HG03060 (cell line): ENCODE measurements around the gene TCP11L2.
A peak's percentile ranks its signal among the peaks of the same experiment; 100 is the strongest.
"Not testable (repeated sequence)": the region's sequence is repeated elsewhere in the genome, so short reads cannot be mapped to it uniquely, and the experiment has no call there.

Experiments used
- ATAC-seq: cut with Tn5 transposase; IDR thresholded peaks from one replicate; pipeline ENCODE4 v1.9.1; 2021; ENCODE audit warnings: low read depth, moderate number of reproducible peaks; ENCODE audit not compliant: unreplicated experiment

The TCP11L2 gene

DNA sequence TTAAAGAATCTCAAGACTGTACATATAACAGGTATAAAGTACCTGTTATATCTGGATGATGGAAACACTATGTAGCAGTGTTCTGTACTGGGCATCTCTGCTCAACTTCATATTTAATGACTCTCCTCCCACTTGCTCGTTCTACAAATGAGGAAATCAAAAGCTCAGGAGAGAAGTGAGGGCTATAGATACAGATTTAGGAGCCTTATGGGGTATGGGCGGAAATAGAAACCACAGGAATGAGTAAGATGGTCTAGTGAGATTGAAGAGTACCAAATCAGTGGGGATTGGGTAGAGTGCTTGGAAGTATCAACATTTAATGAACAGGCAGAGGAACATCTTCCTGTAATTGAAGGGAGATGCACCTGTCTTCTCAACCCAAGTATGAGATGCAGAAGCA lies 31.2 kb downstream of the TCP11L2 start:
- no peak for ATAC-seq

DNA sequence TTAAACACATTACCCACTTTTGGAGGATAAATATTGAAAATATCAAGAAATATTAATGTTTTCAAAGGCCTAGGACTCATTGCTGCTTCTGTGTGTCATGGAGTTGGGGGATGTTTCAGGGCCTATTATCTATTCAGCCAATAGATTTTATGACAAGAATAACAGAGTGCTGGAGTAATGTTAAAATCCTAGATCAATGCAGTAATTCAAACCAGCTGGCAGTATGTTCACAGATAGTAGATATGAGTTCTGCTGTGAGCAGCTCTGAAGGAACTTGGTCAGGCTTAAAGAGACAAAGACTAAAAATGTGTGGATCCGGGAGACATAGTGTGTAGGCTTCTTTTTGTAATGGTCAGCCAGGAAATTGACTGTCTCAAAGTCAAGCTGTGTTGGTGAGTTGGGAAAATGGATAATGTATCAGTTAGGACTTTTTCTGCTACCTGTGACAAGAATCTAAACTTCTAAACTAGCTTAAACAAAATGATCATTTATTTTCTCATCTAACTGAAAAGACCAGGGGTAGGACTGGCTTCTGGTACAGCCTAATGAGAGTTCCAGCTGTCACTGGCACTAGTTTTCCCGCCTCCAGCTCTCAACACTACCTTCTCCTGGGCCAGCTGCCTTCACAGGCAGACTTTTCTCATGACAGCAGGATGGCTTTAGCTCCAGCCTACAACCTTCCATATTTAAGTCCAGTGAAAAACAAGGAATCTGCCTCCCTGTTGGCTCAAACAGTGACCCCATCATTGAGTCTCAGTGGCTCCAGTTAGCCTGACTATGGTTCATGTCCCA lies 38.7 kb downstream of the TCP11L2 start:
- ATAC-seq: no peak

DNA sequence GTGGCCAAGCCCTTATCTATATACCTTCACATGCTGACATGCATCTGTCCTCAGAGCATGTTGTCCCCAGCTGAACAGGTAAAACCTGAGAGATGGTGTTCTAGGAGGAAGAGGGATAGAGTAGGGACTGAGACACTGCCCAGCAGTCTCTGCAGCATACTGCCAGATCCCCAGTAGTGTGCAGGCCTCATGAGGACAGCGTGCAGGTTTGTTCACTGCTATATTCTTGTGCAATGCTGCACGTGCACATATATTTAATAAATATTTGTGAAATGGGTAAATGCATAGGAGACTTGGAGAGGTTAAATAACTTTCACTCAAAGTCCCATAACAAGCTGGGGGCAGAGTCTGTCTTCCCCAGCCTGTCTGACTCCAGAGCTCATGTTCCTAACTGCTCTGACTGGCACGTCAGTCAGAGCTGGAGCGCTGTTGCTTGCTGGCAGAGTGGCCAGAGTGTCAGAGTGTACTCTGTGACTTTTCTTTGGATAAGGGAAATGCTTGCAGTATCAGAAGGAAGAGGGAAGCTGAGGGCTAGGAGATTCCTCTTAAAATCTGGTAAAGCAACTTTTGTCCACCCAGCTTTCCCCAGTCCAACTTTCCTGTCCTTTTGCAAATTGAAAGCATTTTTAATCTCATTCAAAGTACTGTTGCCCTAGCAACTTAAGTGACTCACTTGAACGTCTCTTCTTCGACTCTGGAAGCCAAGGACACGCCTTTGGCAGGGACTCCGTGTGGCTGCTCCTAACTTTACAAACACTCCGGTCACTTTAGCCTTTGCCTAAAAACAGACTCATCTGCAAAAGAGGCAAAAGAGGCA lies 40.1 kb downstream of the TCP11L2 start:
- no peak for ATAC-seq

DNA sequence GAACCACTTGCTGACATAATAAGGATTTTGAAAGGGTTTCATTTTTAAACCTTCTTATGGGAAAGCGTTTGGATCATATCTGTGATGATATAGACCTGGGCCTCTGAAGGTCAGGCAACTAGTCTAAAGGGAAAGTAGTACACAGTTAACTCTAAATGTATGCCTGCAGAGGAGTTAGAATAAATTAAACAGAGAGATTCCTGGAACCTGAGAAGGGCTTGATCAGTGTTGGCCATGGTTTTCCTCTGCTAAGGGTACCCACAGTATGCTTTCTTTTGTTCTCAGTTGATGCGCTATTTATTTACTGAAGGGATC lies 40.6 kb downstream of the TCP11L2 start:
- ATAC-seq: no peak

DNA sequence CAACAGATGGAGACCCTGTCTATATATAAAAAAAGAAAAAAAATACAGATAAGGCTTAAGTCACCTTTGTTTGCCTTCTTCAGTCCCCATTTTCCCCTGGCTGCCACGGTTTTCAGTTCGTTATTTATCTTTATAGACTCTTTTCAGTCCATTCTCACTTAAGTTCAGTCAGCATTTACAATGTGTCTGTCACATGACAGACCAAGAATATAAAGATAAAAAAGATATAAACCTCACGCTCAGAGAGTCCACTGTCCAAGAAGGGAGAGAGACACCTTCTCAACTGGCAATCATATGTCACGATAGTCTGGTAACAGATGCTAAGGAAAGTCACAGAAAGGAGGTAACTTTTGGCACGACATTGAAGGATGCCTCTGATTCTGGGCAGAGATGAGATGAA lies 41.6 kb downstream of the TCP11L2 start:
- ATAC-seq: no peak

DNA sequence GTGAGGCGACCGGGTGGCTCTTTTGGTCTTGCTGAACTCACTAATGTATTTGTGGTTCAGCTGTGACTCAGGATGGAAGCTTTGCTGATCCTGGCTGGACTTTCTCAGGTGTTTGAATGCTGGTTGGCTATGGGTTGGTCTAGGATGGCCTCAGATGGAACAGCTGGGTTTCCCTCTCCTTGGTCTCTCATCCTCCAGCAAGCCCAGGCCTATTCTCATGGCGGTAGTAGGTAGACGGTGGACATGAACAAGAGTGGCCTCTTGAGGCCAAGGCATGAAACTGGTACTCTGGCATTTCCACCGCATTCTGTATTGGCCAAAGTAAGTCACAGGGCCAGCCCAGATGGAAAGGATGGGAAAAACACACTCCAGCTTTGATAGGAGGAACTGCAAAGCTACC lies 43.2 kb downstream of the TCP11L2 start:
- ATAC-seq: no peak

DNA sequence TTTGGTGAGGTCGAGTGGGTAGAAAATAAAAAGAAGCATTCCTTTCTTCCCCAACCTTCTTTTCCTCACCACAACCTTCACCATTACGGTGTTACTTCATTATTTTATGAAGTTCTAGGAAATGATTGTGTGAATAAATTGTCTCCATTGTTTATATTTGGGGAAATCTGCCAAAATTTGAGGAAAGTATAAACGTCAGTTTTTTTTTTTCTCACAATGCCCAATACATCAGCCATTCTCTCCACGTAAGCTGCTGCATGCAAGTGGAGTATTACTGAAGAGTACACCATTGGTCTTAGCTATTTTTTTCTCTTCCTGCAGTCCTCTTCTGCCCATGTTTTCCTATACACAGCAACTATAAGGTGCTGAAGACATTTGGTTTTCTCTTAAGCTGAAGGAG lies 45.9 kb downstream of the TCP11L2 start:
- ATAC-seq: no peak

DNA sequence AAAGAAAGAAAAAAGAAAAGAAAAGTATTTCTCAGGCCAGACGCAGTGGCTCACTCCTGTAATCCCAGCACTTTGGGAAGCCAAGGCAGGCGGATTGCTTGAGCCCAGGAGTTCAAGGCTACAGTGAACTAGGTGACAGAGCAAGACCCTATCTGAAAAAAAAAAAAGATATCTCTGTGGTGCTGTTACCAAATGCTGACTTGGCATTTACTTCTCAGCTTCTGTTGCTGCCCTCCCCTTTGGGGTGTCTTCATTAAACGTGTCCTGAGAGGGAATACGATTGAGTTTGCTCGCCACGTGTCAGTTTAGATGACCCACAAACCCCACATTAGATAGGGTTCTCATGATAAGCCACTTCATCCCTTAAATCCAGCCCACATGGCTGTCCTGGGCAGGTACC lies 50.6 kb downstream of the TCP11L2 start:
- no peak for ATAC-seq

DNA sequence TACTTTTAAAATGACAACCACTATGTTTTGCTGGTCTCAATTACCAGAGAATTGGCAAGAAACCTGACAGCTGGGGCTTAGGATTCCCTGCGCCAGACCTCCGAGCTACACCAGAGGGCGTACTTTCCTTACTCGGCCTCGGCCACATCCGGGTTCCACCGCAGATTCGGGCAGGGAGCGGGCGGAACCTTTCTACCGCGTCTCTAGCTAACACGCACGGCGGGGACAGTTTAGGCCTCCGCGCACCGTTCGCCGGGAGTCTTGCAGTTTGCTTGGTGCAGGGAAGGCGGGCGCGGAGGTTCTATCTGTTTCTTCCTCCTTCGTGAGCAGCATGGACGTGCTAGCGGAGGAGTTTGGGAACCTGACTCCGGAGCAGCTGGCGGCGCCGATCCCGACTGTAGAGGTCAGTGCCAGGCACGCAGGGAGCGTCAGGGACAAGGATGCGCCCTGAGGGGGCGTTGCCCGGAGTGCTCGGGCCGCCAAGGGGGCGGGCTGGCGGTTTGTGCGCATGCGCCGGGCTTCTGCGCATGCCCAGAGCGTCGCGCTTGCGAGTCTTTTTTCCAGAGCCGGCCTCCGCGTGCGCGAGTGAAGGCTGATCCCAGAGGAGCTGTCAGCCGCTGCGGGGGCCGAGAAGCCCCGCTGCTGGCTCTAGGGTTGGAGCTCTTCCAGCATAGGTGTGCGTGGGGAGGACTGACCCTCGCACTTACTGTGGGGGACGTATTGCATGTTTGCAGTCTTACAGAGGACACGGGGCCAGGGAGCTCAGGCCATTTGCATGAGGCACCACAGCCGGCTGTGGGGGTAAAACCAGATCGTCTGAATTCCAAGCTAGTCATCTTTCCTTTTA lies 55.2 kb downstream of the TCP11L2 start, which contains the start of gene POLR3B:
POLR3B (plus strand) TSS at position 200 of the 847 bp plus-strand sequence; CDS start at position 332, 132 bp downstream.
- ATAC-seq: peak; percentile 74

DNA sequence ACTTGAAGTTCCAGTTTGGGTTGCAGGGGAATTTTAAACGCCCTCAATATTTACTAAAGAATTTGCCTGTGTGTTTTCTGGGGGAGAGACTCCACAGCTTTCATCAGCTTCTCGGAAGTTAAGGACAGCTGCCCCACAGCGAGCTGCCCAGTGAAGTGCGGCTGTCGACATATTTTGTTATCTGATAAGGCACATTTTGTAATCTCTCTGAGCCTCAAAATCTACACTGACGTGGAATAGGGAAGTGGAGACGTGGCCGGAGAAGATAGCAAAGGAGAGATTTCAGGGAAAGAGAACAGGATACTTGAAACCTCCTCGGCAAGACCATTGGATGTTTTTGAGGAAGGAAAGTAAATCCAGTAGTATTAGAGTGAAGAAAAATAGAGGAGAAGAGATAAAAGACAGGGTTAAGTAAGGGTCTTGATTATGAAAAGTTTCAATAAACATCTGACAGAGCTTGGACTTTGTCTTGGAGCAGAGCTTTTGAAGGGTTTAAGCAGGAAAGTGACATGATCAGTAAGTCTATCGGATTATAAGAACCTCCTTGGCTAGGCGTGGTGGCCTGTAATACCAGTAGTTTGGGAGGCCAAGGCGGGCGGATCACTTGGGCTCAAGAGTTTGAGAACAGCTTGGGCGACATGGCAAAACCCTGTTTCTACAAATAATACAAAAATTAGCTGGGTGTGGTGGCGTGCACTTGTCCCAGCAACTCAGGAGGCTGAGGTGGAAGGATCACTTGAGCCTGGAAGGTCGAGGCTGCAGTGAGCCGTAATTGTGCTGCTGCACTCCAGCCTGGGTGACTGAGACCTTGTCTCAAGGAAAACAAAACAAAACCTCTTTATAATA lies 56.1 kb downstream of the TCP11L2 start:
- ATAC-seq: no peak

DNA sequence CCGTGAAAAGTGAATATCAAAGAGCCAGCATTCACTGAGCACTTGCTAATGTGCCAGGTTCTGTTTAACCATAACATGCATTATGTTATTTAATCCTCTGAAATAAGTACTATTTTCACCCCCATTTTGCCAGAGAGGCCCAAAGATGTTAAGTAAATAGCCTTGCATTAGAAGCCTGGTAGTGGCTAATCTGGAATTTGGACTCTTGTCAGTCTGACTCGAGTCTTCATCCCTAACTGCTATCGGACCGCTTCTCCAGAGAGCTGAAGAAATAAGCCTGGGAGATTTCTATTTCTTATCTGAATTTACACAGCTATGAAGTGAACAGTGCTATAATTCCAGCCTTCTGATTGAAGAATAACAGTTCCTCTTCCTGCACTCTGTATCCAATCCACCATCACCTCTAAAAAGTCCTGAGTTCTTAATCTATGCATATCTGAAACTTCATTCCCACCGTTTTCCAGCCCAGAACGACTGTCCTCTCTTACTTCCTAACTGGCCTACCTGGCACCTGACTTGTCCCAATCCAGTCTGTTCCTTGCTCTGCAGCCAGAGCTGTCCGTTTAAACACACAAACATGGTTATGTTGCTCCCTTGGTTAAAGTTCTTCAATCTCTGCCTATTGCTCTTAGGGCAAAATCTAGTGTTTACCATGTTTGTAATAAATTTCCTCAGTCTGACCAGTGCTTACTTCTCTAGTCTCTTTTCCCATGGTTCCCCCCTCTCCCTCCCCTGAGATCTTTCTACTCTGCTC lies 57.3 kb downstream of the TCP11L2 start:
- ATAC-seq: no peak

DNA sequence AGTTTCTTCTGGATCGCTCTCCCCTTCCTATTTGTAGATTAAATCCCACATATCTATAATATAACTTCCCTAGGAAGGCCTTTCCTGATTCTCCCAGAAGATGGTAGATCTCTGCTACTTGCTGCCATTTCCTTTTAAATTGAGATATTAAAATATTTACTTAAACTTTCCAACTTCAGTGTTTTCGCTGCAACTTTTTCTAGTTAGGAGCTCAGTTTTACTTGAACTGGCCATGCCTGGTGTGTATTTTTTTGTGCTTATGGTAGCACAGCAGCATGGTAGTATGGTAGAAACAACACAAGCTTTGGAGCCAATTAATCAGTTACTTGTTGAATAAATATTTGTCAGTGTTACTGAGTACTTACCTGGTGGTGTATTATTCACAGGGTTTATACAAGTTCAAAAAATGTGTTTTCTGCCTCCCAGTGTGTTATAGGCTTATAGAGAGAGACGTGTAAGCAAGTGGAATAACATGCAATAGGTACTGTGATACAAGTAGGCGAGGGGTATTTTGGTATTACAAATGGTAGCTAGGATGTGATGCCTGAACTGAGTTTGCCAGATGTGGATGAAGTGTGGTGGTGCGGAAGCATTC lies 58.0 kb downstream of the TCP11L2 start:
- no peak for ATAC-seq

DNA sequence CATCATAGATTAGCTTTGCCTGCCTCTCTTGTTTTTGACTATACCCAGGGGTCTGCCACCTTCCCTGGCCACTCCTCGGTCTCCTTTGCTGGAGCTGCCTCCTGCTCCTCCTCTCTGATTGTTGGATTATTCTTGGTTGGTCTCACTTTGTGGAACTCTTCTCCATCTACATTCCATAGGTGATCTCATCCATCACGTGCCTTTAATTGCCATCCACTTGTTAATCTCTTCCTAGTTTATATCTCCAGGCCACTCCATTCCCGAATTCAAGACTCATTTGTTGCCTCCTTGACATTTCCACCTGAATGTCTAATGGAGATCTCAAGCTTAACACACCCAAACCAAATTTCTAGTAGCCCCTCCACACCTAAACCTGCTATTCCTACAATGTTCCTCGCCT lies 60.4 kb downstream of the TCP11L2 start:
- ATAC-seq: no peak

DNA sequence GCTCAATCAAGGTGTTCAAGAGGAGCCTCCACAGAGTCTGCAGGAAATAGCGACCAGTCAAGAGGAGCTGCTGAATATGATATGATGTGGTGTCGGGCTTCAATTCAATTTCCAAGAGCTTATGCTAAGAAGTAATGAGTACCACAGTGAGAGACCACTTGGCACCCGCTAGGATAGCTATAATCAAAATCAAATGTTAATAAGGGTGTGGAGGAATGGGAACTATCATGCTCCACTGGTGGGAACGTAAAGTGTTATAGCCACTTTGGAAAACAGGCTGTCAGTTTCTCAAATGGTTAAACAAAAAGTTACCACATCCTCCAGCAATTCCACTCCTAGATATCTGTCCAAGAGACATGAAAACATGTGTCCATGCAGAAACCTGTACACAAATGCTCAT lies 61.7 kb downstream of the TCP11L2 start:
- no peak for ATAC-seq

DNA sequence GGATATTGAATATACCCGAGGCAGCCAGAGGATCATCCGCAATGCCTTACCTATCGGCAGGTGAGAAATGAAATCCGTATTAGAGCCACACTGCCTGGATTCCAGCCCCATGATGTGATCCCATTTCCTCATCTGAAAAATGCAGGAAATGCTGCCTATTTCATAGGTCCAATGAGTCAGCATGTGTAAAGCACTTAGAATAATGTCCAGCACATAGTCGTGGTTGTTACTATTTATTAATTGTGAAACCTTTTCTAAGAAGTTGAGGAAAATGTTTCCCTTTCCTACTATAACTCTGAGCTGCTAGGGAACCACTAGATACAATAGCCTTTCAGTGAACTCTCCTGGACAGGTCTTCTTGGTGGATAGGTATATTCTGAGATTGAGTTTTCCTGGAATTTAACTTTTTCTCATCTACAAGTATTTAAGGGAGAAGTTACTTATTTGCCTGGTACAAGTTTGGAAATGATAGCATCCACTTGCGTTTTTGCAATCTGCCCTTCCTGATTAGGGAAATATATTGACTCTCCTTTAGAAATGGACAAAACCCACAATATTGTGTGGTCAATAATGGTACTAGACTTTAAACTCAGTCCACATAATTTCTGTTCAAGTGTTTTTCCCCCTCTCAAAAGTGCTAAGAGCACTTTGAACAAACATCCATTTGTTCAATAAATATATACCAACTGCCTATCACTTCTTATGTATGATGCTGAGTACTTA lies 67.3 kb downstream of the TCP11L2 start:
- ATAC-seq: no peak

DNA sequence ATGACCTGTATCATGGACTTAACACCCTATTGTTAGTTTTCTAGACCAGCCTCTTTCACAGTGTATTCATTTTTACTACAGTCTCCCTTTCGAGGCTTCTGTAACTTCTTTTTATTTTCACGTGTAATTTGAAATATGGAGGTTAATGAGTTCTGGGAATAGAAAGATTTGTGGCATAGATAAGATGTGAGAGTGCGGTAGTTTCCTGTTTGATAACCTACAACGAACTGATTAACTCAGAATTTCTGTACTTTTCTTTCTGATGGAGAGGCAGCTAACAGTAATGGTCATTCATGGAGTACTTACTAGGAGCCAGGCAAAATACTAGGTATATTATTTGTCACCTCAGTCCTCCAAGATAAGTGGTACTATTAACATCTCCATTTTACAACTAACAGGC lies 76.3 kb downstream of the TCP11L2 start:
- ATAC-seq: no peak

DNA sequence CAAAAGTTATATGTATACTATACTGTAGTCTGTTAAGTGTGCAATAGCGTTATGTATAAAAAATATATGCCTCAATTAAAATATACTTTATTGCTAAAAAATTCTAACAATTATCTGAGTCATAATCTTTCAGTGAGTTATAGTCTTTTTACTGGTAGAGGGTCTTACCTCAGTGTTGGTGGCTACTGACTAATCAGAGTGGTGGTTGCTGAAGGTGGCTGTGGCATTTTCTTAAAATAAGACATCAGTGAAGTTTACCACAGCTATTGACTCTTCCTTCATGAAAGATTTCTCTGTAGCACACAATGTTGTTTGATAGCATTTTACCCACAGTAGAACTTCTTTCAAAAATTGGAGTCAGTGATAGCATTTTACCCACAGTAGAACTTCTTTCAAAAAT lies 78.4 kb downstream of the TCP11L2 start:
- no peak for ATAC-seq

DNA sequence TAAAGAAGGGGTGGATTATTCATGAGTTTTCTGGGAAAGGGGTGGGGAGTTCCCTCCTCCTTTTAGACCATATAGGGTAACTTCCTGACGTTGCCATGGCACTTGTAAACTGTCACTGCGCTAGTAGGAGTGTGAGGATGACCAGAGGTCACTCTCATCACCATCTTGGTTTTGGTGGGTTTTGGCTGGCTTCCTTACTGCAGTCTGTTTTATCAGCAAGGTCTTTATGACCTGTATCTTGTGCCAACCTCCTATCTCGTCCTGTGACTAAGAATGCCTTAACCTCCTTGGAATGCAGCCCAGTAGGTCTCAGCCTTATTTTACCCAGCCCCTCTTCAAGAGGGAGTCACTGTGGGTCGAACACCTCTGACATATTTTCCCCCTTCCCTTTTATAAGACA lies 79.3 kb downstream of the TCP11L2 start:
- ATAC-seq: not testable (repeated sequence)
